H9 (cell line): ENCODE results near the gene PITPNB. TPM values are rescaled to one million over a fixed set of nuclear protein-coding genes. Genes with fewer than 3 reads are reported as not detected.

Experiments
- DNase-seq: peaks from one replicate; pipeline ENCODE4 v3.0.0-alpha.2; 2017
- H2AFZ ChIP-seq: one replicate; pipeline ENCODE4 v1.6.1; 2013; ENCODE audit warnings: mild to moderate bottlenecking, low read length, control low read depth, moderate library complexity
- H2AK5ac ChIP-seq: 2 replicates; pipeline ENCODE4 v1.6.1; 2013; ENCODE audit warnings: low read length, control low read depth, mixed read lengths; ENCODE audit not compliant: insufficient read length
- H2BK120ac ChIP-seq: one replicate; pipeline ENCODE4 v1.6.1; 2013; ENCODE audit warnings: low read depth, mild to moderate bottlenecking, low read length, control low read depth, inconsistent platforms; ENCODE audit not compliant: poor library complexity, severe bottlenecking
- H2BK12ac ChIP-seq: 2 replicates; pipeline ENCODE4 v1.6.1; 2013; ENCODE audit warnings: low read length, control low read depth, mixed read lengths, low read depth; ENCODE audit not compliant: insufficient read length
- H2BK15ac ChIP-seq: 2 replicates; pipeline ENCODE4 v1.6.1; 2013; ENCODE audit warnings: low read depth, low read length, control low read depth
- H2BK20ac ChIP-seq: one replicate; pipeline ENCODE4 v1.6.1; 2013; ENCODE audit warnings: low read depth, mild to moderate bottlenecking, low read length, control low read depth, inconsistent platforms; ENCODE audit not compliant: poor library complexity, severe bottlenecking
- H2BK5ac ChIP-seq: 2 replicates; pipeline ENCODE4 v1.6.1; 2013; ENCODE audit warnings: low read length, control low read depth, mixed read lengths; ENCODE audit not compliant: insufficient read length
- H3K14ac ChIP-seq: 2 replicates; pipeline ENCODE4 v1.6.1; 2013; ENCODE audit warnings: low read length, control low read depth; ENCODE audit not compliant: insufficient read depth
- H3K18ac ChIP-seq: 2 replicates; pipeline ENCODE4 v1.6.1; 2013; ENCODE audit warnings: low read depth, mild to moderate bottlenecking, mixed read lengths, low read length, control low read depth; ENCODE audit not compliant: insufficient read length
- H3K23ac ChIP-seq: 2 replicates; pipeline ENCODE4 v1.6.1; 2013; ENCODE audit warnings: low read length, control low read depth, mixed read lengths, low read depth; ENCODE audit not compliant: insufficient read length
- H3K23me2 ChIP-seq: 2 replicates; pipeline ENCODE4 v1.6.1; 2013; ENCODE audit warnings: low read depth, mild to moderate bottlenecking, mixed read lengths, low read length, control low read depth; ENCODE audit not compliant: insufficient read length, poor library complexity, severe bottlenecking
- H3K27ac ChIP-seq: 2 replicates; pipeline ENCODE4 v1.5.1; 2013; ENCODE audit warnings: low read length, control low read depth, mixed read lengths, low read depth; ENCODE audit not compliant: insufficient read length
- H3K27me3 ChIP-seq: 2 replicates; pipeline ENCODE4 v1.6.1; 2013; ENCODE audit warnings: low read length, control low read depth, inconsistent platforms; ENCODE audit not compliant: insufficient read depth
- H3K4ac ChIP-seq: 2 replicates; pipeline ENCODE4 v1.6.1; 2013; ENCODE audit warnings: low read depth, mild to moderate bottlenecking, control low read depth, inconsistent platforms, low read length, moderate library complexity
- H3K4me1 ChIP-seq: 2 replicates; pipeline ENCODE4 v1.6.1; 2013; ENCODE audit warnings: low read length, control low read depth, inconsistent platforms; ENCODE audit not compliant: insufficient read depth
- H3K4me2 ChIP-seq: 2 replicates; pipeline ENCODE4 v1.6.1; 2013; ENCODE audit warnings: low read length, control low read depth, mixed read lengths; ENCODE audit not compliant: insufficient read length, insufficient read depth
- H3K56ac ChIP-seq: 2 replicates; pipeline ENCODE4 v1.6.1; 2013; ENCODE audit warnings: low read depth, mild to moderate bottlenecking, mixed read lengths, low read length, control low read depth; ENCODE audit not compliant: insufficient read length
- H3K79me1 ChIP-seq: 2 replicates; pipeline ENCODE4 v1.6.1; 2013; ENCODE audit warnings: low read depth, mild to moderate bottlenecking, moderate library complexity, low read length, control low read depth, inconsistent platforms; ENCODE audit not compliant: insufficient read depth, poor library complexity, severe bottlenecking
- H3K79me2 ChIP-seq: 2 replicates; pipeline ENCODE4 v1.6.1; 2013; ENCODE audit warnings: low read length, control low read depth, inconsistent platforms; ENCODE audit not compliant: insufficient read depth
- H3K9ac ChIP-seq: 2 replicates; pipeline ENCODE4 v1.6.1; 2013; ENCODE audit warnings: low read length, control low read depth, mixed read lengths; ENCODE audit not compliant: insufficient read length; ENCODE audit errors: extremely low read depth
- H3K9me3 ChIP-seq: one replicate; pipeline ENCODE4 v1.6.1; 2013; ENCODE audit warnings: low read depth, low read length, inconsistent platforms; ENCODE audit not compliant: control insufficient read depth
- H3T11ph ChIP-seq: one replicate; pipeline ENCODE4 v1.6.1; 2013; ENCODE audit warnings: mild to moderate bottlenecking, low read length, control low read depth, inconsistent platforms
- H4K20me1 ChIP-seq: one replicate; pipeline ENCODE4 v1.6.1; 2013; ENCODE audit not compliant: control insufficient read depth, insufficient read length, insufficient read depth
- H4K5ac ChIP-seq: 2 replicates; pipeline ENCODE4 v1.6.1; 2013; ENCODE audit warnings: low read depth, mild to moderate bottlenecking, mixed read lengths, low read length, control low read depth; ENCODE audit not compliant: insufficient read length
- H4K8ac ChIP-seq: replicated peaks from 2 replicates; pipeline ENCODE4 v1.6.1; 2013; ENCODE audit warnings: low read length, control low read depth, mixed read lengths, low read depth; ENCODE audit not compliant: insufficient read length
- H4K91ac ChIP-seq: 2 replicates; pipeline ENCODE4 v1.6.1; 2013; ENCODE audit warnings: low read depth, mild to moderate bottlenecking, moderate library complexity, mixed read lengths, low read length, control low read depth; ENCODE audit not compliant: insufficient read length
- H3K27ac Mint-ChIP-seq, 3 experiments: 2 replicates in 2 of 3; 3 replicates in 1 of 3; pipeline ENCODE4 v1.8.0; 2020 to 2021; ENCODE audit warnings: mixed read lengths in 3 of 3, mild to moderate bottlenecking in 1 of 3, moderate library complexity in 1 of 3
- H3K27me3 Mint-ChIP-seq: 2 replicates; pipeline ENCODE4 v1.8.0; 2021; ENCODE audit warnings: low read depth, mild to moderate bottlenecking, moderate library complexity, mixed read lengths
- H3K36me3 Mint-ChIP-seq, 3 experiments: 2 replicates in 2 of 3; 3 replicates in 1 of 3; pipeline ENCODE4 v1.8.0; 2020 to 2021; ENCODE audit warnings: low read depth in 3 of 3, mixed read lengths in 3 of 3; ENCODE audit not compliant: insufficient read depth in 1 of 3
- H3K4me1 Mint-ChIP-seq, 2 experiments: 2 replicates each; pipeline ENCODE4 v1.8.0; 2020; ENCODE audit warnings: mixed read lengths in 2 of 2
- H3K4me3 Mint-ChIP-seq, 2 experiments: 2 replicates in 1 of 2; 3 replicates in 1 of 2; pipeline ENCODE4 v1.8.0; 2020 to 2021; ENCODE audit warnings: mild to moderate bottlenecking in 2 of 2, mixed read lengths in 2 of 2, moderate library complexity in 1 of 2
- H3K9me3 Mint-ChIP-seq, 2 experiments: 2 replicates in 1 of 2; 3 replicates in 1 of 2; pipeline ENCODE4 v1.8.0; 2020; ENCODE audit warnings: mild to moderate bottlenecking in 2 of 2, mixed read lengths in 2 of 2, moderate library complexity in 1 of 2
- CTCF ChIP-seq: fragments of 200-600 bp; sonication (generic); conservative IDR thresholded peaks from 3 replicates; pipeline ENCODE4 v1.8.0; 2021; ENCODE audit warnings: antibody characterized with exemption, mild to moderate bottlenecking
- WGBS: extraction: QIAGEN DNeasy Blood & Tissue Kit; methylation state at CpG from one replicate; pipeline ENCODE4 v1.1.7; 2013; ENCODE audit warnings: missing lambda C conversion rate, low lambda C conversion rate, mixed read lengths; ENCODE audit not compliant: insufficient read length; ENCODE audit errors: extremely low coverage; 5-methylcytosine and 5-hydroxymethylcytosine counted together
- long read RNA-seq: library from polyadenylated mRNA; unstranded; transcript quantifications from one replicate; pipeline ENCODE4 v2.0.0, GENCODE V29; 2020
- total RNA-seq: library from RNA; stranded (reverse); gene quantifications from 2 replicates; pipeline ENCODE4 v1.2.1, GENCODE V29; 2021

PITPNB gene
- 106 and 107 TPM in 2 replicates for total RNA-seq
- long read RNA-seq, transcript PITPNB-208 (3 exons, 766 nt), result major isoform, 5 of 688 reads
- long read RNA-seq, partial matches to known transcripts, result 9 of 688 reads
- long read RNA-seq, other reads (novel, unspliced or antisense), result 673 of 688 reads

GRCh38 chr22:27919222-27919941, at the start of gene PITPNB:
TSS of gene PITPNB (minus strand) at chr22:27919256. CDS start at chr22:27919191, 65 bp downstream.
- Histone ChIP-seq H3K4me1 (peaks cover 3% of the 10 kb centered on the region; the same call in 1 of the 2 replicates), H2BK120ac (no peak within 1 kb of the TSS), H3K9me3 (no peaks in the 10 kb centered on the region), H2BK15ac (no peak within 1 kb of the TSS), H4K5ac (no peak within 1 kb of the TSS), H3K9ac (peak within 1 kb of the TSS; percentile 68), H3K4ac (no peak within 1 kb of the TSS), H2BK20ac (no peak within 1 kb of the TSS), H3K23ac (no peak within 1 kb of the TSS), H2BK12ac (no peak within 1 kb of the TSS), H3K27ac (no peak within 1 kb of the TSS), H2AK5ac (no peak within 1 kb of the TSS), H3K18ac (peak within 1 kb of the TSS; percentile 0), H4K20me1 (no peaks in the 10 kb centered on the region), H3K14ac (peak within 1 kb of the TSS; percentile 29), H3K79me2 (peaks cover 21% of the 10 kb centered on the region; the same call in 1 of the 2 replicates), H2BK5ac (no peak within 1 kb of the TSS), H3K79me1 (peaks cover 7% of the 10 kb centered on the region), H3K23me2 (peaks cover 13% of the 10 kb centered on the region), H3K56ac (no peak within 1 kb of the TSS), H3T11ph (no peak within 1 kb of the TSS), H4K91ac (no peak within 1 kb of the TSS), H3K4me2 (peak within 1 kb of the TSS; percentile 83), H3K27me3 (no peaks in the 10 kb centered on the region), H4K8ac (no peak within 1 kb of the TSS), H2AFZ (no peak within 1 kb of the TSS)
- Mint-ChIP-seq H3K27me3 (no peaks in the 10 kb centered on the region), H3K4me3 (peak within 1 kb of the TSS; percentile 98 to 99), H3K27ac (peak within 1 kb of the TSS; percentile 93 to 99 (median 96)), H3K36me3 (peaks cover 16 to 27% (median 26%) of the 10 kb centered on the region in 3 experiments), H3K4me1 (peaks cover 30 to 39% of the 10 kb centered on the region in 2 experiments), H3K9me3 (no peaks in the 10 kb centered on the region)
- whole genome bisulfite sequencing, result no CpG with 5 or more reads among the region's 68 CpGs
- DNase-seq, result peak; percentile 98
- no peak for TF ChIP-seq CTCF
